ENCODE measurements around the gene PPP1R13L.

DNA sequence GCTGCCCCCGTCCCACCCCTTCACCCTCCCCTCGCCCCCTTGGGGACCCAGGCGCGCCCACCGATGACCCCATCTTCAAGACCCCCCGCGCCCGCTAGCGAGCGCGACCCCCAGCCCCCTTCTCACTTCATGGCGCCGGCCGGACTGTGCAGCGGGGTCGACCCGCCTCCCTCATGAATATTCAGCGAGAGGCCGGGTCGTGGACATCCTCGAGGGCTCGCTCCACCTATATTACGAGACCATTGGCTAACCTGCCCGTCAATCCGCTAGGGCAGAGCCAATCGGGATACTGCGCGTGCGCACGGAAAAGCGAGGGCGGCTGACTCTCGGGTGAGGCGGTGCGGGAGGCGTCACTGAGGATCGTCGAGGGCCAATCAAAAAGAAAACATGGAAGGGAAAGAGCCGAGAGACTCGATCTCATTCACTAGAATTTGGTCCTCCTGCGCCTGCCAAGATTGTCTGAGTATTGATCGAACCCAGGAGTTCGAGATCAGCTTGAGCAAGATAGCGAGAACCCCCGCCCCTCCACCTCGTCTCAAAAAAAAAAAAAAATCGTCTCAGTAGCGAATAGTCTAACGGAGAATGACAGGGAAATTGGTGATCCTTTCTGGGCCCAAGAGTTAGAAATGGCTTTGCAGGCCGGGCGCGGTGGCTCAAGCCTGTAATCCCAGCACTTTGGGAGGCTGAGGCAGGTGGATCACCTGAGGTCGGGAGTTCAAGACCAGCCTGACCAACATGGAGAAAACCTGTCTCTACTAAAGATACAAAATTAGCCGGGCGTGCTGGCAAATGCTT is 34.3 kb downstream of the PPP1R13L start, which contains the start of gene ERCC2:
- TF ChIP-seq, protein P1, sequence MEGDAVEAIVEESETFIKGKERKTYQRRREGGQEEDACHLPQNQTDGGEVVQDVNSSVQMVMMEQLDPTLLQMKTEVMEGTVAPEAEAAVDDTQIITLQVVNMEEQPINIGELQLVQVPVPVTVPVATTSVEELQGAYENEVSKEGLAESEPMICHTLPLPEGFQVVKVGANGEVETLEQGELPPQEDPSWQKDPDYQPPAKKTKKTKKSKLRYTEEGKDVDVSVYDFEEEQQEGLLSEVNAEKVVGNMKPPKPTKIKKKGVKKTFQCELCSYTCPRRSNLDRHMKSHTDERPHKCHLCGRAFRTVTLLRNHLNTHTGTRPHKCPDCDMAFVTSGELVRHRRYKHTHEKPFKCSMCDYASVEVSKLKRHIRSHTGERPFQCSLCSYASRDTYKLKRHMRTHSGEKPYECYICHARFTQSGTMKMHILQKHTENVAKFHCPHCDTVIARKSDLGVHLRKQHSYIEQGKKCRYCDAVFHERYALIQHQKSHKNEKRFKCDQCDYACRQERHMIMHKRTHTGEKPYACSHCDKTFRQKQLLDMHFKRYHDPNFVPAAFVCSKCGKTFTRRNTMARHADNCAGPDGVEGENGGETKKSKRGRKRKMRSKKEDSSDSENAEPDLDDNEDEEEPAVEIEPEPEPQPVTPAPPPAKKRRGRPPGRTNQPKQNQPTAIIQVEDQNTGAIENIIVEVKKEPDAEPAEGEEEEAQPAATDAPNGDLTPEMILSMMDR (conservative IDR thresholded peaks at IDR 0.05; ENCODE audit: low read depth, low read length) = no peak
- no peak for TF ChIP-seq EZH2 (IDR thresholded peaks at IDR 0.05; ENCODE audit: low read length, unreplicated experiment)
